GM12878 (cell line): ENCODE measurements around the gene SPCS2. TPM values are rescaled to one million over a fixed set of nuclear protein-coding genes. Genes with fewer than 3 reads are reported as not detected.

Experiments used
- ATF3 ChIP-seq: IDR thresholded peaks from 2 replicates; pipeline ENCODE4 v1.6.1; 2011; ENCODE audit warnings: low read depth, mild to moderate bottlenecking, low read length, moderate library complexity, borderline replicate concordance; ENCODE audit errors: extremely low read depth
- BACH1 ChIP-seq: fragments of 450-650 bp; IDR thresholded peaks from 2 replicates; pipeline ENCODE4 v1.6.1; 2017; ENCODE audit warnings: mild to moderate bottlenecking, borderline replicate concordance
- BCL11A ChIP-seq: IDR thresholded peaks from 2 replicates; pipeline ENCODE4 v1.6.1; 2011; ENCODE audit warnings: low read depth, low read length
- CEBPB ChIP-seq, 2 experiments: fragments of 150-350 bp in 1 of 2; IDR thresholded peaks; 2 replicates each; pipeline ENCODE4 v1.6.1; 2012 to 2014; ENCODE audit warnings: low read depth in 2 of 2, low read length in 2 of 2, borderline replicate concordance in 1 of 2, inconsistent platforms in 1 of 2
- CHD2 ChIP-seq: IDR thresholded peaks from 2 replicates; pipeline ENCODE4 v1.6.1; 2011; ENCODE audit warnings: low read depth, low read length, improper control_type of control experiment, borderline replicate concordance
- CHD4 ChIP-seq: fragments of 200-600 bp; sonication (generic); IDR thresholded peaks from 2 replicates; pipeline ENCODE4 v1.6.1; 2016; ENCODE audit warnings: mild to moderate bottlenecking
- HCFC1 ChIP-seq: fragments of 150-350 bp; IDR thresholded peaks from 2 replicates; pipeline ENCODE4 v1.6.1; 2014; ENCODE audit warnings: low read length
- IRF3 ChIP-seq: fragments of 450-650 bp; IDR thresholded peaks from 2 replicates; pipeline ENCODE4 v1.6.1; 2014; ENCODE audit warnings: mild to moderate bottlenecking
- JUND ChIP-seq: IDR thresholded peaks from 2 replicates; pipeline ENCODE4 v1.6.1; 2012; ENCODE audit warnings: low read depth, mild to moderate bottlenecking, low read length, improper control_type of control experiment, moderate library complexity
- MTA2 ChIP-seq: fragments of 450-650 bp; IDR thresholded peaks from 2 replicates; pipeline ENCODE4 v1.6.1; 2016; ENCODE audit warnings: low read depth, mild to moderate bottlenecking, moderate library complexity
- NFYA ChIP-seq: IDR thresholded peaks from 2 replicates; pipeline ENCODE4 v1.6.1; 2011; ENCODE audit warnings: low read depth, mild to moderate bottlenecking, low read length, improper control_type of control experiment, borderline replicate concordance
- RB1 ChIP-seq: fragments of 450-650 bp; formaldehyde crosslinking; IDR thresholded peaks from 2 replicates; pipeline ENCODE4 v1.6.1; 2017; ENCODE audit warnings: mild to moderate bottlenecking, borderline replicate concordance
- RELA ChIP-seq: fragments of 450-650 bp; IDR thresholded peaks from 2 replicates; pipeline ENCODE4 v1.8.0; 2014; ENCODE audit warnings: borderline replicate concordance; ENCODE audit not compliant: partially characterized antibody
- SMAD1 ChIP-seq: fragments of 450-650 bp; IDR thresholded peaks from 2 replicates; pipeline ENCODE4 v1.6.1; 2018; ENCODE audit warnings: mild to moderate bottlenecking, low read depth; ENCODE audit not compliant: partially characterized antibody
- STAT3 ChIP-seq: IDR thresholded peaks from 2 replicates; pipeline ENCODE4 v1.6.1; 2011; ENCODE audit warnings: low read depth, low read length, improper control_type of control experiment
- ZNF207 ChIP-seq: fragments of 450-650 bp; IDR thresholded peaks from 2 replicates; pipeline ENCODE4 v1.6.1; 2014; ENCODE audit warnings: antibody characterized with exemption, mild to moderate bottlenecking, borderline replicate concordance
- polyA plus RNA-seq, 11 experiments: library from polyadenylated mRNA; depleted of rRNA in 4 of 11; unstranded in 6 of 11; stranded (reverse) in 5 of 11; fragments of >200 nt; fragmentation: Nextera tagmentation in 4 of 11; fragmentation: Illumina TruSeq in 1 of 11; extraction: Ambion mirVana in 4 of 11; extraction: Trizol in 1 of 11; gene quantifications; 1 replicate in 1 of 11; 2 replicates in 10 of 11; pipeline versions ENCODE4 v1.2.1 to v1.2.3, GENCODE V29; 2011 to 2016; ENCODE audit warnings: inconsistent platforms in 2 of 11, missing spikeins in 2 of 11, low read depth in 1 of 11
- total RNA-seq, 4 experiments: library from RNA; depleted of rRNA in 3 of 4; stranded (reverse); fragments of >200 nt in 3 of 4; fragmentation: Illumina TruSeq in 1 of 4; extraction: Trizol in 1 of 4; gene quantifications; 2 replicates each; pipeline versions ENCODE4 v1.2.1 to v1.2.3, GENCODE V29; 2013 to 2021
- TF ChIP-seq, protein P1 (sequence below): IDR thresholded peaks from 2 replicates; pipeline ENCODE4 v1.6.1; 2012; ENCODE audit warnings: improper control_type of control experiment, low read depth, low read length; ENCODE audit not compliant: insufficient replicate concordance
- TF ChIP-seq, protein P2 (sequence below): fragments of 450-650 bp; IDR thresholded peaks from 2 replicates; pipeline ENCODE4 v1.6.1; 2017; ENCODE audit warnings: low read depth, mild to moderate bottlenecking, moderate library complexity
- TF ChIP-seq, protein P3 (sequence below): fragments of 450-650 bp; IDR thresholded peaks from 2 replicates; pipeline ENCODE4 v1.6.1; 2017; ENCODE audit warnings: mild to moderate bottlenecking, moderate library complexity

Gene SPCS2
- total and polyA plus RNA-seq, 10 of the 15 experiments (the other 5 are each of a cell fraction or from before 2014, with no cell fraction given), result 40.7 to 661 (median 192) TPM

- TF ChIP-seq CHD4 (no peak), CHD2 (no peak), MTA2 (peak; percentile 60; the same call in 1 of the 2 replicates), BCL11A (0 out of 2 replicates have a peak, but pooled peaks have one; percentile 12), IRF3 (no peak), CEBPB (IDR thresholded peaks at IDR 0.05; ENCODE audit: borderline replicate concordance in 1 of 2, low read depth in 2 of 2, low read length in 2 of 2) (no peak), STAT3 (no peak), RB1 (no peak), SMAD1 (no peak), JUND (no peak), ZNF207 (no peak), BACH1 (no peak), ATF3 (no peak), NFYA (no peak), RELA (no peak), HCFC1 (no peak)
- TF ChIP-seq, protein P1, sequence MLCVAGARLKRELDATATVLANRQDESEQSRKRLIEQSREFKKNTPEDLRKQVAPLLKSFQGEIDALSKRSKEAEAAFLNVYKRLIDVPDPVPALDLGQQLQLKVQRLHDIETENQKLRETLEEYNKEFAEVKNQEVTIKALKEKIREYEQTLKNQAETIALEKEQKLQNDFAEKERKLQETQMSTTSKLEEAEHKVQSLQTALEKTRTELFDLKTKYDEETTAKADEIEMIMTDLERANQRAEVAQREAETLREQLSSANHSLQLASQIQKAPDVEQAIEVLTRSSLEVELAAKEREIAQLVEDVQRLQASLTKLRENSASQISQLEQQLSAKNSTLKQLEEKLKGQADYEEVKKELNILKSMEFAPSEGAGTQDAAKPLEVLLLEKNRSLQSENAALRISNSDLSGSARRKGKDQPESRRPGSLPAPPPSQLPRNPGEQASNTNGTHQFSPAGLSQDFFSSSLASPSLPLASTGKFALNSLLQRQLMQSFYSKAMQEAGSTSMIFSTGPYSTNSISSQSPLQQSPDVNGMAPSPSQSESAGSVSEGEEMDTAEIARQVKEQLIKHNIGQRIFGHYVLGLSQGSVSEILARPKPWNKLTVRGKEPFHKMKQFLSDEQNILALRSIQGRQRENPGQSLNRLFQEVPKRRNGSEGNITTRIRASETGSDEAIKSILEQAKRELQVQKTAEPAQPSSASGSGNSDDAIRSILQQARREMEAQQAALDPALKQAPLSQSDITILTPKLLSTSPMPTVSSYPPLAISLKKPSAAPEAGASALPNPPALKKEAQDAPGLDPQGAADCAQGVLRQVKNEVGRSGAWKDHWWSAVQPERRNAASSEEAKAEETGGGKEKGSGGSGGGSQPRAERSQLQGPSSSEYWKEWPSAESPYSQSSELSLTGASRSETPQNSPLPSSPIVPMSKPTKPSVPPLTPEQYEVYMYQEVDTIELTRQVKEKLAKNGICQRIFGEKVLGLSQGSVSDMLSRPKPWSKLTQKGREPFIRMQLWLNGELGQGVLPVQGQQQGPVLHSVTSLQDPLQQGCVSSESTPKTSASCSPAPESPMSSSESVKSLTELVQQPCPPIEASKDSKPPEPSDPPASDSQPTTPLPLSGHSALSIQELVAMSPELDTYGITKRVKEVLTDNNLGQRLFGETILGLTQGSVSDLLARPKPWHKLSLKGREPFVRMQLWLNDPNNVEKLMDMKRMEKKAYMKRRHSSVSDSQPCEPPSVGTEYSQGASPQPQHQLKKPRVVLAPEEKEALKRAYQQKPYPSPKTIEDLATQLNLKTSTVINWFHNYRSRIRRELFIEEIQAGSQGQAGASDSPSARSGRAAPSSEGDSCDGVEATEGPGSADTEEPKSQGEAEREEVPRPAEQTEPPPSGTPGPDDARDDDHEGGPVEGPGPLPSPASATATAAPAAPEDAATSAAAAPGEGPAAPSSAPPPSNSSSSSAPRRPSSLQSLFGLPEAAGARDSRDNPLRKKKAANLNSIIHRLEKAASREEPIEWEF, result no peak
- TF ChIP-seq, protein P2, sequence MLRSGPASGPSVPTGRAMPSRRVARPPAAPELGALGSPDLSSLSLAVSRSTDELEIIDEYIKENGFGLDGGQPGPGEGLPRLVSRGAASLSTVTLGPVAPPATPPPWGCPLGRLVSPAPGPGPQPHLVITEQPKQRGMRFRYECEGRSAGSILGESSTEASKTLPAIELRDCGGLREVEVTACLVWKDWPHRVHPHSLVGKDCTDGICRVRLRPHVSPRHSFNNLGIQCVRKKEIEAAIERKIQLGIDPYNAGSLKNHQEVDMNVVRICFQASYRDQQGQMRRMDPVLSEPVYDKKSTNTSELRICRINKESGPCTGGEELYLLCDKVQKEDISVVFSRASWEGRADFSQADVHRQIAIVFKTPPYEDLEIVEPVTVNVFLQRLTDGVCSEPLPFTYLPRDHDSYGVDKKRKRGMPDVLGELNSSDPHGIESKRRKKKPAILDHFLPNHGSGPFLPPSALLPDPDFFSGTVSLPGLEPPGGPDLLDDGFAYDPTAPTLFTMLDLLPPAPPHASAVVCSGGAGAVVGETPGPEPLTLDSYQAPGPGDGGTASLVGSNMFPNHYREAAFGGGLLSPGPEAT, result no peak
- TF ChIP-seq, protein P3, sequence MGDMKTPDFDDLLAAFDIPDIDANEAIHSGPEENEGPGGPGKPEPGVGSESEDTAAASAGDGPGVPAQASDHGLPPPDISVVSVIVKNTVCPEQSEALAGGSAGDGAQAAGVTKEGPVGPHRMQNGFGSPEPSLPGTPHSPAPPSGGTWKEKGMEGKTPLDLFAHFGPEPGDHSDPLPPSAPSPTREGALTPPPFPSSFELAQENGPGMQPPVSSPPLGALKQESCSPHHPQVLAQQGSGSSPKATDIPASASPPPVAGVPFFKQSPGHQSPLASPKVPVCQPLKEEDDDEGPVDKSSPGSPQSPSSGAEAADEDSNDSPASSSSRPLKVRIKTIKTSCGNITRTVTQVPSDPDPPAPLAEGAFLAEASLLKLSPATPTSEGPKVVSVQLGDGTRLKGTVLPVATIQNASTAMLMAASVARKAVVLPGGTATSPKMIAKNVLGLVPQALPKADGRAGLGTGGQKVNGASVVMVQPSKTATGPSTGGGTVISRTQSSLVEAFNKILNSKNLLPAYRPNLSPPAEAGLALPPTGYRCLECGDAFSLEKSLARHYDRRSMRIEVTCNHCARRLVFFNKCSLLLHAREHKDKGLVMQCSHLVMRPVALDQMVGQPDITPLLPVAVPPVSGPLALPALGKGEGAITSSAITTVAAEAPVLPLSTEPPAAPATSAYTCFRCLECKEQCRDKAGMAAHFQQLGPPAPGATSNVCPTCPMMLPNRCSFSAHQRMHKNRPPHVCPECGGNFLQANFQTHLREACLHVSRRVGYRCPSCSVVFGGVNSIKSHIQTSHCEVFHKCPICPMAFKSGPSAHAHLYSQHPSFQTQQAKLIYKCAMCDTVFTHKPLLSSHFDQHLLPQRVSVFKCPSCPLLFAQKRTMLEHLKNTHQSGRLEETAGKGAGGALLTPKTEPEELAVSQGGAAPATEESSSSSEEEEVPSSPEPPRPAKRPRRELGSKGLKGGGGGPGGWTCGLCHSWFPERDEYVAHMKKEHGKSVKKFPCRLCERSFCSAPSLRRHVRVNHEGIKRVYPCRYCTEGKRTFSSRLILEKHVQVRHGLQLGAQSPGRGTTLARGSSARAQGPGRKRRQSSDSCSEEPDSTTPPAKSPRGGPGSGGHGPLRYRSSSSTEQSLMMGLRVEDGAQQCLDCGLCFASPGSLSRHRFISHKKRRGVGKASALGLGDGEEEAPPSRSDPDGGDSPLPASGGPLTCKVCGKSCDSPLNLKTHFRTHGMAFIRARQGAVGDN, result 0 out of 2 replicates have a peak, but pooled peaks have one; percentile 26
These were observed 43.8 kb downstream of the SPCS2 start (continued) for GRCh38 chr11:74992852-74993251.
